ENCODE results near the gene ADAMTS12. TPM values are rescaled to one million over a fixed set of nuclear protein-coding genes. Genes with fewer than 3 reads are reported as not detected.

ADAMTS12 gene
- total and polyA plus RNA-seq, 9 of the 15 experiments (the other 6 are each of a cell fraction or from before 2014, with no cell fraction given): 0.11 TPM; not detected in 8

GRCh38 chr5:33762859-33763258 is 128.9 kb downstream of the ADAMTS12 start:
- H3K36me3 ChIP-seq (ENCODE audit: control insufficient read depth, insufficient read depth, low read length): no peaks in the 10 kb centered on the region
- FAIRE-seq (no peak), DNase-seq (ENCODE audit: extremely low read depth in 1 of 4, low spot score in 3 of 4) (no peak), ATAC-seq (no peak)
- 0% methylated on average over 1 of the region's 1 CpG for WGBS (ENCODE audit: insufficient coverage, low coverage, missing lambda C conversion rate)
- H3K9me1 ChIP-seq (ENCODE audit: control insufficient read depth, insufficient read depth, low read length): no peaks in the 10 kb centered on the region
- no peaks in the 10 kb centered on the region for H3K4me1 ChIP-seq (replicated peaks in 1 of 2; ENCODE audit: control insufficient read depth in 2 of 2, insufficient read depth in 2 of 2, low read length in 2 of 2)
- no TSS peak for BruUV-seq (replicated peaks)
- no peak overlapping the region for H2AFZ ChIP-seq (ENCODE audit: low read depth, low read length)
- peaks cover 0 to 3% of the 10 kb centered on the region in 2 experiments; a peak in 1 of 5 replicates for H3K27me3 ChIP-seq (ENCODE audit: control insufficient read depth in 2 of 2, insufficient read depth in 2 of 2, low read length in 2 of 2)
- H3K27ac ChIP-seq (ENCODE audit: extremely low read depth, low read depth, low read length): no peak overlapping the region
- H3K79me2 ChIP-seq (ENCODE audit: control insufficient read depth, insufficient read depth, low read length): no peaks in the 10 kb centered on the region
- intact Hi-C loops (cut with micrococcal nuclease): no loop called here
- in situ Hi-C loops (cut with MboI): no loop called here
- no peak overlapping the region for H3K9ac ChIP-seq (ENCODE audit: insufficient read depth in 1 of 2, low read depth in 2 of 2, low read length in 2 of 2)
- no peak overlapping the region for H3K4me3 ChIP-seq
- H3K9me3 ChIP-seq (replicated peaks; ENCODE audit: control insufficient read depth, insufficient read depth, low read depth, low read length): no peaks in the 10 kb centered on the region
- no peak overlapping the region for H3K4me2 ChIP-seq (ENCODE audit: insufficient read depth, low read length)
- POLR2A ChIA-PET: no interaction called here
- CTCF ChIA-PET (ENCODE audit: low intra/inter-chr PET ratio): no interaction called here
- H4K20me1 ChIP-seq (replicated peaks; ENCODE audit: control insufficient read depth, insufficient read depth, low read length): no peaks in the 10 kb centered on the region
- no peak for TF ChIP-seq KHSRP (IDR thresholded peaks at IDR 0.05)
- no peak for TF ChIP-seq SLC30A9 (CRISPR knock-in tag; IDR thresholded peaks at IDR 0.05)
- no peak for TF ChIP-seq MITF (IDR thresholded peaks at IDR 0.05)
- TF ChIP-seq HMBOX1 (IDR thresholded peaks at IDR 0.05): no peak
- no peak for TF ChIP-seq POLR2H (tag; IDR thresholded peaks at IDR 0.05; ENCODE audit: low read depth)
- TF ChIP-seq ZNF436 (CRISPR knock-in tag; IDR thresholded peaks at IDR 0.05): no peak
- TF ChIP-seq E2F3 (CRISPR knock-in tag; IDR thresholded peaks at IDR 0.05): no peak
- no peak for TF ChIP-seq BRD9 (IDR thresholded peaks at IDR 0.05; ENCODE audit: low read depth, partially characterized antibody)
- TF ChIP-seq PBX2 (CRISPR knock-in tag; IDR thresholded peaks at IDR 0.05; ENCODE audit: low read depth): no peak
- no peak for TF ChIP-seq PBX2 (tag; conservative IDR thresholded peaks at IDR 0.05; ENCODE audit: low read depth)
- TF ChIP-seq ASH1L (IDR thresholded peaks at IDR 0.05; ENCODE audit: borderline replicate concordance, low read depth, partially characterized antibody): no peak
- no peak for TF ChIP-seq GTF2E2 (tag; IDR thresholded peaks at IDR 0.05)
- TF ChIP-seq PRDM10 (IDR thresholded peaks at IDR 0.05; ENCODE audit: partially characterized antibody): no peak
- TF ChIP-seq TEAD4 (IDR thresholded peaks at IDR 0.05; ENCODE audit: low read length): no peak
- TF ChIP-seq TEAD4 (CRISPR knock-in tag; IDR thresholded peaks at IDR 0.05; ENCODE audit: borderline replicate concordance): no peak
- TF ChIP-seq ARHGAP35 (IDR thresholded peaks at IDR 0.05; ENCODE audit: partially characterized antibody): no peak
